Suprapubic skin (tissue), 4 donors: ENCODE results near the gene CYP21A2. TPM values are rescaled to one million over a fixed set of nuclear protein-coding genes. Genes with fewer than 3 reads are reported as not detected.

Experiments used
- DNase-seq, 2 donors: peaks; one replicate each; pipeline ENCODE4 v3.0.0-alpha.2; 2019; ENCODE audit warnings: low spot score in 2 of 2
- H3K27ac ChIP-seq: fragments of 200-600 bp; sonication (generic); one replicate; pipeline ENCODE4 v1.5.1; 2019
- H3K27me3 ChIP-seq: fragments of 200-600 bp; sonication (generic); one replicate; pipeline ENCODE4 v1.5.1; 2019
- H3K36me3 ChIP-seq: fragments of 200-600 bp; sonication (generic); one replicate; pipeline ENCODE4 v1.5.1; 2019
- H3K4me1 ChIP-seq: fragments of 200-600 bp; sonication (generic); one replicate; pipeline ENCODE4 v1.5.1; 2019
- H3K4me3 ChIP-seq: fragments of 200-600 bp; sonication (generic); one replicate; pipeline ENCODE4 v1.5.1; 2019; ENCODE audit warnings: mild to moderate bottlenecking
- H3K9me3 ChIP-seq: fragments of 200-600 bp; sonication (generic); one replicate; pipeline ENCODE4 v1.5.1; 2019
- EP300 ChIP-seq: sonication (generic); formaldehyde crosslinking; IDR thresholded peaks from one replicate; pipeline ENCODE4 v1.6.1; 2017; ENCODE audit warnings: antibody characterized with exemption
- POLR2A ChIP-seq, 2 donors: fragments of 450-650 bp; IDR thresholded peaks; one replicate each; pipeline ENCODE4 v1.6.1; 2017; ENCODE audit warnings: antibody characterized with exemption in 2 of 2, mild to moderate bottlenecking in 2 of 2, moderate library complexity in 2 of 2
- POLR2AphosphoS5 ChIP-seq, 3 donors: sonication (generic); formaldehyde crosslinking; IDR thresholded peaks; one replicate each; pipeline ENCODE4 v1.6.1; 2017; ENCODE audit warnings: antibody characterized with exemption in 3 of 3
- WGBS: methylation state at CpG from one replicate; pipeline ENCODE4 v1.1.5; 2018; 5-methylcytosine and 5-hydroxymethylcytosine counted together
- total RNA-seq, 4 donors: library from RNA; depleted of rRNA; stranded (reverse); fragments of >200 nt; gene quantifications; one replicate each; pipeline ENCODE4 v1.1.0, GENCODE V29; 2016
- TF ChIP-seq, protein P1 (sequence below), 2 donors: fragments of 200-600 bp in 1 of 2; fragments of 450-650 bp in 1 of 2; sonication (generic) in 1 of 2; IDR thresholded peaks; one replicate each; pipeline ENCODE4 v1.5.1; 2016 to 2019; ENCODE audit warnings: antibody characterized with exemption in 2 of 2, mild to moderate bottlenecking in 1 of 2, moderate library complexity in 1 of 2

CYP21A2 gene
- total RNA-seq, 4 donors from 2014 or later = 0.39 to 2.3 TPM; not detected in 2

DNA sequence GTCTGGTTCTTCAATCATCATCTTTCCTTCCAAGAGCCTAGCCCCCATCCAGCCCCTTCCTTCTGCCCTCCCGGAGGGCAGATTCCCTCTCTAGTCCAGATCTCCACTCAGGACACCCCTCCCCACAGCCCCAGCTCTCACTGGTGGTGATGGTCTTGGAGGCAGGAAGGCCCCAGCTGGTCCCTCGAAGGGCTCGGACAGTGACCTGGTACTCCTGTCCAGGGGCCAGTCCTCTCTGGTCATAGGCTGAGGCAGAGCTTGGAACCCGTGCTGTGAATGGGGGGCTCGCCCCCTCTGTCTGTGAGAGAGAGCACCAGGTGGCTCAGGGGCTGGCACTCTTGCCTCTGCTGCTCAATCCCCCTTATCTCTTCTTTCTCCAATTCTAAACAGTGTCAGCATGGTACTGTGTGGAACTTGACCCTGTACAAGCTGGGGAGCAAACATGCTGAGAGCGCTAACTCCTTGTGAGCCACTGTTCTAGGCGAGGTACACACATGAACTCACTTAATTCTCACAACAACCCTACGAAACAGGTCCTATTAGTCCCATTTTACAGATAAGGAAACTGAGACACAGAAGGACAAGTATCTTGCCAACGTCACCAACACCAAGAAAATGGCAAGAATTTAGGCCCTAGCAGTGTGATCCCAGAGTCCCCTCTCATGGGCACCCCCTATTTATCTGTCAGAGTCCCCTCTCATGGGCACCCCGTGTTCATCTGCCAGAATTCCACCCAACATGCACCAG lies 51.0 kb downstream of the CYP21A2 start:
- DNase-seq = no peak
- peak overlapping the region; percentile 29 for H3K27ac ChIP-seq

More for the DNA sequence above, 51.0 kb downstream of the CYP21A2 start:
- 92% methylated on average over 6 of the region's 10 CpGs for WGBS
- H3K27me3 ChIP-seq = no peaks in the 10 kb centered on the region
- H3K4me3 ChIP-seq = no peak overlapping the region
- no peaks in the 10 kb centered on the region for H3K9me3 ChIP-seq
- no peaks in the 10 kb centered on the region for H3K36me3 ChIP-seq
- TF ChIP-seq, protein P1, sequence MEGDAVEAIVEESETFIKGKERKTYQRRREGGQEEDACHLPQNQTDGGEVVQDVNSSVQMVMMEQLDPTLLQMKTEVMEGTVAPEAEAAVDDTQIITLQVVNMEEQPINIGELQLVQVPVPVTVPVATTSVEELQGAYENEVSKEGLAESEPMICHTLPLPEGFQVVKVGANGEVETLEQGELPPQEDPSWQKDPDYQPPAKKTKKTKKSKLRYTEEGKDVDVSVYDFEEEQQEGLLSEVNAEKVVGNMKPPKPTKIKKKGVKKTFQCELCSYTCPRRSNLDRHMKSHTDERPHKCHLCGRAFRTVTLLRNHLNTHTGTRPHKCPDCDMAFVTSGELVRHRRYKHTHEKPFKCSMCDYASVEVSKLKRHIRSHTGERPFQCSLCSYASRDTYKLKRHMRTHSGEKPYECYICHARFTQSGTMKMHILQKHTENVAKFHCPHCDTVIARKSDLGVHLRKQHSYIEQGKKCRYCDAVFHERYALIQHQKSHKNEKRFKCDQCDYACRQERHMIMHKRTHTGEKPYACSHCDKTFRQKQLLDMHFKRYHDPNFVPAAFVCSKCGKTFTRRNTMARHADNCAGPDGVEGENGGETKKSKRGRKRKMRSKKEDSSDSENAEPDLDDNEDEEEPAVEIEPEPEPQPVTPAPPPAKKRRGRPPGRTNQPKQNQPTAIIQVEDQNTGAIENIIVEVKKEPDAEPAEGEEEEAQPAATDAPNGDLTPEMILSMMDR (IDR thresholded peaks at IDR 0.05) = no peak
- no peak for TF ChIP-seq EP300
- TF ChIP-seq POLR2AphosphoS5 (IDR thresholded peaks at IDR 0.05) = no peak
- TF ChIP-seq POLR2A (IDR thresholded peaks at IDR 0.05) = no peak
- peaks cover 37% of the 10 kb centered on the region for H3K4me1 ChIP-seq

Other genes with a start within 250 kb of the CYP21A2 start
- 10 to 100 TPM; 48.8 to 60.0 (median 59.1) TPM for gene VARS1, start 242.7 kb upstream of the CYP21A2 start, total RNA-seq
- gene LSM2, start 231.4 kb upstream of the CYP21A2 start, total RNA-seq = 10 to 100 TPM; 21.7 to 39.5 (median 30.2) TPM
- gene HSPA1L, start 223.1 kb upstream of the CYP21A2 start, total RNA-seq = 1 to 10 TPM in 3 of 4 donors, under 1 TPM in 1; 0.83 to 3.1 (median 1.8) TPM
- 100 to 1,000 TPM; 200 to 464 (median 408) TPM for gene HSPA1A, start 222.9 kb upstream of the CYP21A2 start, total RNA-seq
- gene HSPA1B, start 210.7 kb upstream of the CYP21A2 start, total RNA-seq = 100 to 1,000 TPM; 243 to 686 (median 558) TPM
- gene NEU1, start 175.6 kb upstream of the CYP21A2 start, total RNA-seq = 10 to 100 TPM; 22.2 to 42.7 (median 39.8) TPM
- gene SLC44A4, start 159.4 kb upstream of the CYP21A2 start, total RNA-seq = 1 to 10 TPM; 1.4 to 7.4 (median 4.1) TPM
- 10 to 100 TPM; 38.7 to 48.9 (median 42.9) TPM for gene EHMT2, start 140.7 kb upstream of the CYP21A2 start, total RNA-seq
- gene ZBTB12, start 136.3 kb upstream of the CYP21A2 start, total RNA-seq = 1 to 10 TPM in 3 of 4 donors, under 1 TPM in 1; 0.49 to 2.6 (median 1.5) TPM
- 1 to 10 TPM; 2.6 to 6.4 (median 4.1) TPM for gene C2, start 110.7 kb upstream of the CYP21A2 start, total RNA-seq
- 1 to 10 TPM; 3.7 to 6.8 (median 5.1) TPM for gene CFB, start 92.3 kb upstream of the CYP21A2 start, total RNA-seq
- 10 to 100 TPM; 56.7 to 72.1 (median 65.8) TPM for gene NELFE, start 79.4 kb upstream of the CYP21A2 start, total RNA-seq
- 10 to 100 TPM; 31.3 to 60.4 (median 49.3) TPM for gene SKIC2, start 79.2 kb upstream of the CYP21A2 start, total RNA-seq
- 10 to 100 TPM; 13.1 to 25.3 (median 16.4) TPM for gene DXO, start 66.3 kb upstream of the CYP21A2 start, total RNA-seq
- 10 to 100 TPM in 1 of 4 donors, 1 to 10 TPM in 3; 4.0 to 10.2 (median 5.3) TPM for gene C4A, start 56.4 kb upstream of the CYP21A2 start, total RNA-seq
- gene C4B, start 23.6 kb upstream of the CYP21A2 start, total RNA-seq = 1 to 10 TPM; 1.3 to 9.4 (median 5.1) TPM
- gene TNXB, start 70.9 kb downstream of the CYP21A2 start, total RNA-seq = 10 to 100 TPM; 25.7 to 52.5 (median 40.2) TPM
- gene ATF6B, start 89.8 kb downstream of the CYP21A2 start, total RNA-seq = 100 to 1,000 TPM in 1 of 4 donors, 10 to 100 TPM in 3; 55.8 to 161 (median 74.0) TPM
- 10 to 100 TPM in 1 of 4 donors, 1 to 10 TPM in 3; 3.5 to 10.6 (median 5.6) TPM for gene FKBPL, start 91.9 kb downstream of the CYP21A2 start, total RNA-seq
- 1 to 10 TPM in 1 of 4 donors, under 1 TPM in 3; 0.42 to 2.1 (median 0.45) TPM for gene PRRT1, start 113.5 kb downstream of the CYP21A2 start, total RNA-seq
- 100 to 1,000 TPM in 1 of 4 donors, 10 to 100 TPM in 3; 42.8 to 183 (median 72.2) TPM for gene PPT2, start 115.7 kb downstream of the CYP21A2 start, total RNA-seq
- 10 to 100 TPM in 3 of 4 donors, 1 to 10 TPM in 1; 7.3 to 66.5 (median 15.4) TPM for gene EGFL8, start 126.2 kb downstream of the CYP21A2 start, total RNA-seq
- 10 to 100 TPM; 30.4 to 68.9 (median 42.6) TPM for gene AGPAT1, start 137.7 kb downstream of the CYP21A2 start, total RNA-seq
- gene RNF5, start 140.0 kb downstream of the CYP21A2 start, total RNA-seq = 10 to 100 TPM; 55.7 to 73.0 (median 63.4) TPM
- gene AGER, start 145.8 kb downstream of the CYP21A2 start, total RNA-seq = 1 to 10 TPM in 3 of 4 donors, not detected in 1; 1.5 to 9.9 (median 4.8) TPM
- gene PBX2, start 151.8 kb downstream of the CYP21A2 start, total RNA-seq = 10 to 100 TPM; 51.0 to 84.7 (median 63.8) TPM
- 1 to 10 TPM; 4.8 to 5.5 (median 5.1) TPM for gene GPSM3, start 154.2 kb downstream of the CYP21A2 start, total RNA-seq
- 10 to 100 TPM in 2 of 4 donors, 1 to 10 TPM in 2; 5.3 to 22.0 (median 10.2) TPM for gene NOTCH4, start 185.7 kb downstream of the CYP21A2 start, total RNA-seq